HCT116 (cell line): ENCODE results near the gene HIVEP3. TPM values are rescaled to one million over a fixed set of nuclear protein-coding genes. Genes with fewer than 3 reads are reported as not detected.

Experiments used
- ATAC-seq: fragments of 200-7000 bp; cut with Tn5 transposase; 2 replicates; pipeline ENCODE4 v1.9.1; 2020; ENCODE audit warnings: mild to moderate bottlenecking, moderate library complexity
- BruUV-seq: library from RNA; stranded (reverse); fragments of 400-500 nt; replicated peaks from 2 replicates; lab custom pipeline; 2021; lab: Mats Ljungman, UMichigan
- CTCF ChIA-PET: fragments of 300-600 bp; sonication (Branson Sonifier 250); formaldehyde crosslinking; loops from one replicate; lab custom pipeline; 2021; ENCODE audit warnings: antibody characterized with exemption; lab: Charles Lee
- POLR2A ChIA-PET: fragments of 300-600, 350-600 bp; sonication (Branson Sonifier 250); formaldehyde crosslinking; loops from one replicate; lab custom pipeline; 2021; ENCODE audit warnings: antibody characterized with exemption; lab: Charles Lee
- RAD21 ChIA-PET, 2 experiments: fragments of 300-600 bp; sonication (Branson Sonifier 250); formaldehyde crosslinking; loops; one replicate each; lab custom pipeline; 2023; ENCODE audit warnings: low total read pairs in 2 of 2; ENCODE audit not compliant: uncharacterized antibody in 2 of 2, unreplicated experiment in 2 of 2, low non-redundant PET in 1 of 2; lab: Charles Lee
- DNase-seq: peaks from one replicate; pipeline ENCODE4 v3.0.0-alpha.2; 2010; ENCODE audit warnings: low read depth, low spot score
- H2AFZ ChIP-seq: fragments of 200-600 bp; shearing (Covaris generic), sonication (generic); 2 replicates; pipeline ENCODE4 v1.6.1; 2017; ENCODE audit warnings: low read depth, mixed run types, mixed read lengths, antibody characterized with exemption, low read length; ENCODE audit not compliant: poor library complexity, severe bottlenecking
- H3K27ac ChIP-seq: 2 replicates; pipeline ENCODE4 v1.5.1; 2012; ENCODE audit warnings: low read depth, low read length
- H3K27me3 ChIP-seq: fragments of 200-600 bp; sonication (generic); 2 replicates; pipeline ENCODE4 v1.6.1; 2016; ENCODE audit warnings: mixed run types, low read length, mixed read lengths; ENCODE audit not compliant: insufficient read depth
- H3K36me3 ChIP-seq, 2 experiments: fragments of 200-500 bp in 1 of 2; fragments of 200-600 bp in 1 of 2; sonication (Bioruptor generic) in 1 of 2; sonication (generic) in 1 of 2; 2 replicates each; pipeline versions ENCODE4 v1.5.1 to v1.6.1; 2014 to 2016; ENCODE audit warnings: low read length in 2 of 2, inconsistent platforms in 1 of 2, mixed read lengths in 1 of 2, mixed run types in 1 of 2; ENCODE audit not compliant: insufficient read depth in 2 of 2, control insufficient read depth in 1 of 2
- H3K4me1 ChIP-seq, 2 experiments: fragments of 200-600 bp in 1 of 2; sonication (generic) in 1 of 2; 2 replicates each; pipeline versions ENCODE4 v1.5.1 to v1.6.1; 2012 to 2017; ENCODE audit warnings: low read length in 2 of 2, inconsistent platforms in 1 of 2, mild to moderate bottlenecking in 1 of 2, mixed read lengths in 1 of 2, mixed run types in 1 of 2, moderate library complexity in 1 of 2; ENCODE audit not compliant: insufficient read depth in 2 of 2, control insufficient read depth in 1 of 2
- H3K4me2 ChIP-seq: fragments of 200-600 bp; sonication (generic); 2 replicates; pipeline ENCODE4 v1.6.1; 2017; ENCODE audit warnings: mixed run types, low read length, mixed read lengths
- H3K4me3 ChIP-seq, 2 experiments: fragments of 200-600 bp in 1 of 2; sonication (generic) in 1 of 2; replicated peaks in 1 of 2; 2 replicates each; pipeline ENCODE4 v1.5.1; 2011 to 2016; ENCODE audit warnings: low read length in 2 of 2, control low read depth in 1 of 2, low read depth in 1 of 2, mild to moderate bottlenecking in 1 of 2, mixed read lengths in 1 of 2, mixed run types in 1 of 2
- H3K79me2 ChIP-seq: fragments of 200-600 bp; sonication (generic); 2 replicates; pipeline ENCODE4 v1.6.1; 2017; ENCODE audit warnings: mild to moderate bottlenecking, mixed run types, low read length, moderate library complexity, mixed read lengths; ENCODE audit not compliant: insufficient read depth
- H3K9ac ChIP-seq: fragments of 200-600 bp; sonication (generic); 2 replicates; pipeline ENCODE4 v1.6.1; 2016; ENCODE audit warnings: low read length, mixed read lengths
- H3K9me2 ChIP-seq: fragments of 200-600 bp; sonication (generic), shearing (Covaris generic); 2 replicates; pipeline ENCODE4 v1.6.1; 2017; ENCODE audit warnings: mixed run types, mild to moderate bottlenecking, moderate library complexity; ENCODE audit not compliant: insufficient read depth
- H3K9me3 ChIP-seq, 2 experiments: fragments of 200-500 bp in 1 of 2; fragments of 200-600 bp in 1 of 2; sonication (Bioruptor generic) in 1 of 2; sonication (generic) in 1 of 2; 2 replicates each; pipeline ENCODE4 v1.6.1; 2014 to 2017; ENCODE audit warnings: low read length in 2 of 2, mixed read lengths in 2 of 2, inconsistent platforms in 1 of 2, low read depth in 1 of 2, mild to moderate bottlenecking in 1 of 2, mixed run types in 1 of 2, moderate library complexity in 1 of 2; ENCODE audit not compliant: control insufficient read depth in 1 of 2, insufficient read depth in 1 of 2
- H4K20me1 ChIP-seq: fragments of 200-600 bp; sonication (generic), shearing (Covaris generic); 2 replicates; pipeline ENCODE4 v1.6.1; 2017; ENCODE audit warnings: mixed run types, mild to moderate bottlenecking, moderate library complexity; ENCODE audit not compliant: insufficient read depth
- ATF3 ChIP-seq: IDR thresholded peaks from 2 replicates; pipeline ENCODE4 v1.6.1; 2012
- CEBPB ChIP-seq: IDR thresholded peaks from 2 replicates; pipeline ENCODE4 v1.6.1; 2012; ENCODE audit warnings: low read depth
- EGR1 ChIP-seq: IDR thresholded peaks from 2 replicates; pipeline ENCODE4 v1.6.1; 2012; ENCODE audit warnings: low read depth
- ELF1 ChIP-seq: IDR thresholded peaks from 2 replicates; pipeline ENCODE4 v1.6.1; 2012; ENCODE audit warnings: low read depth, borderline replicate concordance
- EZH2 ChIP-seq: fragments of 200-600 bp; sonication (generic); IDR thresholded peaks from 2 replicates; pipeline ENCODE4 v1.6.1; 2017; ENCODE audit warnings: antibody characterized with exemption, mixed run types
- EZH2phosphoT487 ChIP-seq: fragments of 200-600 bp; IDR thresholded peaks from 2 replicates; pipeline ENCODE4 v1.6.1; 2018; ENCODE audit warnings: antibody characterized with exemption, borderline replicate concordance
- FOSL1 ChIP-seq: IDR thresholded peaks from 2 replicates; pipeline ENCODE4 v1.6.1; 2012; ENCODE audit warnings: low read depth
- MAX ChIP-seq: IDR thresholded peaks from 2 replicates; pipeline ENCODE4 v1.6.1; 2012
- RAD21 ChIP-seq: IDR thresholded peaks from 2 replicates; pipeline ENCODE4 v1.6.1; 2012; ENCODE audit warnings: low read depth, mild to moderate bottlenecking
- SIN3A ChIP-seq: IDR thresholded peaks from 2 replicates; pipeline ENCODE4 v1.6.1; 2012; ENCODE audit warnings: low read depth
- SP1 ChIP-seq: IDR thresholded peaks from 2 replicates; pipeline ENCODE4 v1.6.1; 2012; ENCODE audit warnings: low read depth
- SRF ChIP-seq: IDR thresholded peaks from 2 replicates; pipeline ENCODE4 v1.6.1; 2012; ENCODE audit warnings: low read depth
- TCF7L2 ChIP-seq: IDR thresholded peaks from 2 replicates; pipeline ENCODE4 v1.7.0; 2011; ENCODE audit warnings: borderline replicate concordance, inconsistent platforms; ENCODE audit not compliant: insufficient read depth, insufficient read length; ENCODE audit errors: extremely low read depth
- YY1 ChIP-seq: IDR thresholded peaks from 2 replicates; pipeline ENCODE4 v1.6.1; 2011; ENCODE audit warnings: low read length, low read depth, moderate library complexity, mild to moderate bottlenecking; ENCODE audit not compliant: insufficient replicate concordance; ENCODE audit errors: extremely low read depth
- ZBTB33 ChIP-seq: IDR thresholded peaks from 2 replicates; pipeline ENCODE4 v1.6.1; 2011; ENCODE audit warnings: mild to moderate bottlenecking, low read length, moderate library complexity; ENCODE audit not compliant: insufficient replicate concordance; ENCODE audit errors: extremely low read depth
- intact Hi-C: fragments of 100-400 bp; cut with micrococcal nuclease; formaldehyde crosslinking; loops from 2 replicates; pipeline ENCODE4 v1.10.0; 2022
- total RNA-seq: library from RNA; stranded (reverse); gene quantifications from one replicate; pipeline ENCODE4 v1.2.1, GENCODE V29; 2021; ENCODE audit not compliant: unreplicated experiment

The HIVEP3 gene
- total RNA-seq, 1 experiment from 2014 or later, result 7.1 TPM

GRCh38 chr1:41702771-41703170 lies 216.0 kb downstream of the HIVEP3 start:
- no peaks in the 10 kb centered on the region for H3K9me3 ChIP-seq
- TF ChIP-seq EZH2, result no peak
- no peak for TF ChIP-seq ELF1
- no peak for TF ChIP-seq RAD21
- TF ChIP-seq FOSL1, result no peak
- no peak for TF ChIP-seq SRF
- no peak for TF ChIP-seq SIN3A
- no peak for TF ChIP-seq YY1
- no peak for TF ChIP-seq ATF3
- TF ChIP-seq, all 23 proteins: peak for 0
- no peaks in the 10 kb centered on the region for H3K9me2 ChIP-seq
- no peak for ATAC-seq
- H3K27me3 ChIP-seq, result no peaks in the 10 kb centered on the region
- H3K27ac ChIP-seq, result no peak overlapping the region
- H2AFZ ChIP-seq, result no peak overlapping the region
- BruUV-seq, result no TSS peak
- ChIA-PET CTCF (no interaction called here), RAD21 (no interaction called here), POLR2A (no interaction called here)
- no peak for DNase-seq
- no peaks in the 10 kb centered on the region for H4K20me1 ChIP-seq
- no peak overlapping the region for H3K4me2 ChIP-seq
- no peaks in the 10 kb centered on the region for H3K4me1 ChIP-seq
- H3K36me3 ChIP-seq, result no peaks in the 10 kb centered on the region
- H3K4me3 ChIP-seq, result no peak overlapping the region
- H3K79me2 ChIP-seq, result no peaks in the 10 kb centered on the region
- intact Hi-C loops, result no loop called here
- no peak overlapping the region for H3K9ac ChIP-seq

GRCh38 chr1:41700986-41701535 lies 217.7 kb downstream of the HIVEP3 start:
- ChIA-PET RAD21 (no interaction called here), CTCF (no interaction called here), POLR2A (no interaction called here)
- Histone ChIP-seq H3K4me3 (no peak overlapping the region), H4K20me1 (no peaks in the 10 kb centered on the region), H3K4me2 (no peak overlapping the region), H3K79me2 (no peaks in the 10 kb centered on the region), H3K36me3 (no peaks in the 10 kb centered on the region), H3K4me1 (no peaks in the 10 kb centered on the region), H2AFZ (no peak overlapping the region), H3K9ac (no peak overlapping the region), H3K27ac (no peak overlapping the region), H3K9me2 (no peaks in the 10 kb centered on the region), H3K27me3 (no peaks in the 10 kb centered on the region), H3K9me3 (no peaks in the 10 kb centered on the region)
- intact Hi-C loops, result no loop called here
- ATAC-seq, result no peak
- DNase-seq, result no peak
- TF ChIP-seq ZBTB33, result no peak
- TF ChIP-seq EZH2, result no peak
- TF ChIP-seq EGR1, result no peak
- no peak for TF ChIP-seq SP1
- no peak for TF ChIP-seq FOSL1
- no peak for TF ChIP-seq MAX
- no peak for TF ChIP-seq EZH2phosphoT487
- TF ChIP-seq CEBPB, result no peak
- no peak for TF ChIP-seq TCF7L2
- no TSS peak for BruUV-seq
